OCI-LY1 (cell line): ENCODE measurements around the gene ST6GALNAC3.

Experiments
- EZH2 ChIP-seq: fragments of 200-600 bp; sonication (generic), shearing (Covaris generic); IDR thresholded peaks from 2 replicates; pipeline ENCODE4 v1.8.0; 2017; ENCODE audit warnings: borderline replicate concordance, mixed run types, mild to moderate bottlenecking, antibody characterized with exemption, low read length, moderate library complexity, mixed read lengths
- TF ChIP-seq, protein P1 (sequence below): fragments of 200-600 bp; sonication (generic), shearing (Covaris generic); IDR thresholded peaks from 2 replicates; pipeline ENCODE4 v1.5.1; 2017; ENCODE audit warnings: mild to moderate bottlenecking, antibody characterized with exemption, low read length, moderate library complexity, mixed read lengths

- no peak for TF ChIP-seq EZH2
- TF ChIP-seq, protein P1, sequence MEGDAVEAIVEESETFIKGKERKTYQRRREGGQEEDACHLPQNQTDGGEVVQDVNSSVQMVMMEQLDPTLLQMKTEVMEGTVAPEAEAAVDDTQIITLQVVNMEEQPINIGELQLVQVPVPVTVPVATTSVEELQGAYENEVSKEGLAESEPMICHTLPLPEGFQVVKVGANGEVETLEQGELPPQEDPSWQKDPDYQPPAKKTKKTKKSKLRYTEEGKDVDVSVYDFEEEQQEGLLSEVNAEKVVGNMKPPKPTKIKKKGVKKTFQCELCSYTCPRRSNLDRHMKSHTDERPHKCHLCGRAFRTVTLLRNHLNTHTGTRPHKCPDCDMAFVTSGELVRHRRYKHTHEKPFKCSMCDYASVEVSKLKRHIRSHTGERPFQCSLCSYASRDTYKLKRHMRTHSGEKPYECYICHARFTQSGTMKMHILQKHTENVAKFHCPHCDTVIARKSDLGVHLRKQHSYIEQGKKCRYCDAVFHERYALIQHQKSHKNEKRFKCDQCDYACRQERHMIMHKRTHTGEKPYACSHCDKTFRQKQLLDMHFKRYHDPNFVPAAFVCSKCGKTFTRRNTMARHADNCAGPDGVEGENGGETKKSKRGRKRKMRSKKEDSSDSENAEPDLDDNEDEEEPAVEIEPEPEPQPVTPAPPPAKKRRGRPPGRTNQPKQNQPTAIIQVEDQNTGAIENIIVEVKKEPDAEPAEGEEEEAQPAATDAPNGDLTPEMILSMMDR, result no peak
Measured at GRCh38 chr1:76144247-76144646, 69.7 kb downstream of the ST6GALNAC3 start.
